ENCODE results near the gene TARS1. TPM values are rescaled to one million over a fixed set of nuclear protein-coding genes. Genes with fewer than 3 reads are reported as not detected.
"Not testable (repeated sequence)": the region's sequence is repeated elsewhere in the genome, so short reads cannot be mapped to it uniquely, and the experiment has no call there.

The TARS1 gene
- total and polyA plus RNA-seq, 5 experiments from 2014 or later = 50.1 to 189 (median 58.0) TPM

DNA sequence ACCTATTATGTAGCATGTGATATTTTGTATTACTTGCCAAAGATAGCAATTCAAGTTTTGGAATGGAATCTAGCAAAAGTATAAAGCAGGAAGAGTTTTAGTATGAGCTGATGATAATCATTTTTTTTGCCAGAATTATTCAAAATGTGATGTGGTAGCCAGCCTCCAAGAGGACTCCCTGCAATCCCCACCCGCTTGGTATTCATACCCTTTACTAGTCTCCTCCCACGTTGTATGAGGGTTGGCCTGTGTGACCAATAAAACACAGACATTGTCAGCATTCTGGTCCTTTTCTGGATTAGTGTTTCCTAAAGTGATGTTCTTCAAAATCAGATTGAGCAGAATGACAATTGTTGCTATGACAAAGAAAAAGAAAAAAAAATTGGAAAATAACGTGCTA is 63.8 kb downstream of the TARS1 start:
- H3K27me3 Mint-ChIP-seq = peaks cover 0 to 2% (median 0%) of the 10 kb centered on the region in 5 donors
- no peak overlapping the region for H3K27ac Mint-ChIP-seq
- H3K9me3 Mint-ChIP-seq = no peaks in the 10 kb centered on the region
- POLR2A ChIA-PET = no interaction called here
- H3K4me1 Mint-ChIP-seq = no peaks in the 10 kb centered on the region
- no peak overlapping the region for H3K4me3 Mint-ChIP-seq
- DNase-seq (no peak), ATAC-seq (no peak)
- H3K36me3 Mint-ChIP-seq = no peaks in the 10 kb centered on the region

DNA sequence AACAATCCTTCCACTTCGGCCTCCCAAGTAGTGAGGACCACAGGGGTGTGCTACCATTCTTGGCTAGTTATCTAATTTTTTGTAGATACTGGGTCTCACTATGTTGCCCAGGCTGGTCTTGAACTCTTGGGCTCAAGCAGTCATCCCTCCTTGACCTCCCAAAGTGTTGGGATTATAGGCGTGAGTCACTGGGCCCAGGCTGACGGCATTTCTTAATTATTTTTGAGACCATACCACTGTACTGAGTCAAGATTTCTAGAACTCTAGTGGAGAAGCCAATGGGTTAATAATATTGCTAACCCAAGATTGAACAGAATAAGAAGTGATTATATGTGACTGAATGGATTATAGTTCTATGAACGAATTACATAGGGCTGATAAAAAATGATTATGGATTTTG is 66.7 kb downstream of the TARS1 start:
- Mint-ChIP-seq H3K27me3 (peaks cover 0 to 4% (median 0%) of the 10 kb centered on the region in 5 donors), H3K4me1 (no peaks in the 10 kb centered on the region), H3K4me3 (no peak overlapping the region), H3K9me3 (peaks cover 0 to 2% (median 0%) of the 10 kb centered on the region in 9 donors), H3K36me3 (no peaks in the 10 kb centered on the region), H3K27ac (no peak overlapping the region)
- no peak for DNase-seq
- ATAC-seq = no peak
- POLR2A ChIA-PET = no interaction called here

DNA sequence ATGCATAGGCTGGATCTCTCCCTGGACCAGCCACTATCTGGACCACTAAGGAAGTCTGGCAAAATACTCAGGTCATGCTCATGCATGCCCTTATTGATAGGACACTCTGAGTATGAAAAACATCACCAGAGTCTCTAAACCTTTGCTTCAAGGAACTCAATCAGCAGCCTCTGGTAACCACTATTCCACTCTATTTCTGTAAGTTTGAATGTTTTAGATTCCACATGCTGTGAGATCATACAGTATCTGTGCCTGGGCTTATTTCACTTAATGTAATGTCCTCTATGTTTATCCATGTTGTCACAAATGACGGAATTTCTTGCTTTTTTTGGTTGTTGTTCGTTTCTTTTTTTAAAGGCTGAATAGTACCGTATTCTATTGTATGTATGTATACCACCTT is 68.3 kb downstream of the TARS1 start:
- no peaks in the 10 kb centered on the region for H3K4me1 Mint-ChIP-seq
- H3K27me3 Mint-ChIP-seq = peaks cover 0 to 4% (median 0%) of the 10 kb centered on the region in 5 donors
- peaks cover 0 to 2% (median 0%) of the 10 kb centered on the region in 9 donors for H3K9me3 Mint-ChIP-seq
- peak overlapping the region in 1 of 10 donors; percentile 1 for H3K27ac Mint-ChIP-seq
- POLR2A ChIA-PET = no interaction called here
- no peak overlapping the region for H3K4me3 Mint-ChIP-seq
- DNase-seq (no peak), ATAC-seq (no peak)
- no peaks in the 10 kb centered on the region for H3K36me3 Mint-ChIP-seq

DNA sequence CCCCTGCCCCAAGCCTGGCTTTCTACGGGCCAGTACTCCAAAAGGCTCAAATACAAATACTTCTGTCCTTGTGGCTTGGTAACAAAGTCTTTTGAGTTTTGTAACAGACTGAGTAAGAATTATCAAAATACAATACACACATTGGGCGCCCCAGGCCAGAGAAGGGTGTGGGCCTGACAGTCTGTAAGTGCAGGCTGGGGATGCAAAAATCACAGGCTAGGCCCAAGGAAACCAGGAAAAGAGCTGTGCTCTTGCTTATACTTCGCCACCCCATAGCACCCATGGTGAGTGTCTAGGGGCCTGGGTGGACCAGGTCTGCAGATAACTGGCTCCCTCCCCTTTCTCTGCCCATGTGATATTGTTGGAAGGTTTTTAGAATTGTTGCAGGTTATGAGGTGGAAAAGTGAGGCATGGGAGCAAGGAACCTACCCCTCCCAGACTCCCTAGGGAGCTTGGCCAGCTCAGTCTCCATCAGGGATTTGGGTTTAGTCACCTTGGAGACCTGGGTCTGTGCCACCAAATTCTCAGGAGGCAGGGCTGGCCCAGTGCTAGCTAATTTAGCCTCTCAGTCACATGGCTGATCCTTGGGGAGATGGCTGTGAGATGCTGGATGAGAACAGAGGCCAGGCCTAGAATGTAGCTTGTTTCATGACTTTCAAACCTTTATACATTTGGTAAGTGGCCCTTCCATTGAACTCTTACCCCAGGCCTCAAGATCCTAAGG is 72.9 kb downstream of the TARS1 start:
- H3K9me3 Mint-ChIP-seq = peaks cover 0 to 5% (median 0%) of the 10 kb centered on the region in 9 donors
- no peak overlapping the region for H3K4me3 Mint-ChIP-seq
- no peak overlapping the region for H3K27ac Mint-ChIP-seq
- H3K4me1 Mint-ChIP-seq = no peaks in the 10 kb centered on the region
- POLR2A ChIA-PET = no interaction called here
- no peaks in the 10 kb centered on the region for H3K36me3 Mint-ChIP-seq
- H3K27me3 Mint-ChIP-seq = peaks cover 0 to 12% (median 3%) of the 10 kb centered on the region in 5 donors
- DNase-seq (no peak), ATAC-seq (no peak)

DNA sequence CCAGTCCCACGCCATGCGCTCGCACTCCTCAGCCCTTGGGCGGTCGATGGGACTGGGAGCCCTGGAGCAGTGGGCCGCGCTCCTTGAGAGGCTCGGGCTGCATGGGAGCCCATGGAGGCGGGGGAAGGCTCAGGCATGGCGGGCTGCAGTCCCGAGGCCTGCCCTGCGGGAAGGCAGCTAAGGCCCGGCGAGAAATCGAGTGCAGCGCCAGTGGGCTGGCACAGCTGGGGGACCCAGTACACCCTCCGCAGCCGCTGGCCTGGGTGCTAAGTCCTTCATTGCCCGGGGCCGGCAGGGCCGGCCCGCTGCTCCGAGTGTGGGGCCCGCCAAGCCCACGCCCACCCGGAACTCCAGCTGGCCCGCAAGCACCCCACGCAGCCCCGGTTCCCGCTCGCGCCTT is 74.6 kb downstream of the TARS1 start:
- POLR2A ChIA-PET, H3K36me3 Mint-ChIP-seq, DNase-seq: not testable (repeated sequence)

DNA sequence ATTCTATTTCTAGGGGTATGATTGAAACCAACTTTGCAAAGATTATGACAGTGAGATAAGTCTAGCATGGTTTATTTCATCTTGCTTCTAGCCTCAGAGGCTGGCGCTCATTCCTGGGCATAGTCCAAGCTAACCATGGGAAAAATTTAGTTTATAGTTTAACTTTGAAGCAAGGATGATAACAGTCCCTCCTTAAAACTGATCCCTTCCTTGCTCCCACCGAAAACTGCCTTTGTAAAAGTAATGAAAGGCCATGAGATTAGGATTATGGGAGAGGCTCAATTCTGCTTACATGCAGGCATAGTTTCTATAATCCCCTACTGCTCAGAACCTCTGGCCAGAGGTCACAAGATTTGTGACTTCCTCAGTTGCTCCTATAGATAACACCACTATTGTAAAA is 75.7 kb downstream of the TARS1 start:
- H3K36me3 Mint-ChIP-seq = peaks cover 0 to 6% (median 0%) of the 10 kb centered on the region in 3 donors
- POLR2A ChIA-PET = no interaction called here
- H3K27me3 Mint-ChIP-seq = peaks cover 0 to 12% (median 2%) of the 10 kb centered on the region in 5 donors
- H3K9me3 Mint-ChIP-seq = peaks cover 0 to 13% (median 3%) of the 10 kb centered on the region in 9 donors
- no peak overlapping the region for H3K27ac Mint-ChIP-seq
- no peak for ATAC-seq
- DNase-seq = no peak
- no peaks in the 10 kb centered on the region for H3K4me1 Mint-ChIP-seq
- no peak overlapping the region for H3K4me3 Mint-ChIP-seq

More for the DNA sequence above, 74.6 kb downstream of the TARS1 start:
- H3K4me1 Mint-ChIP-seq, H3K27ac Mint-ChIP-seq, H3K4me3 Mint-ChIP-seq, ATAC-seq: not testable (repeated sequence)
- Mint-ChIP-seq H3K27me3 (peaks cover 0 to 12% (median 2%) of the 10 kb centered on the region in 5 donors), H3K9me3 (peaks cover 0 to 13% (median 3%) of the 10 kb centered on the region in 9 donors)

Measured in naive thymus-derived CD8-positive, alpha-beta T cell (primary cell).